ACC112 (cell line): ENCODE measurements around the gene ST13.
"Not testable (repeated sequence)": the region's sequence is repeated elsewhere in the genome, so short reads cannot be mapped to it uniquely, and the experiment has no call there.

ENCODE experiments used
- H2AFZ ChIP-seq: fragments of 200-600 bp; sonication (generic); one replicate; pipeline ENCODE4 v1.6.0; 2017; ENCODE audit warnings: antibody characterized with exemption, low read length; ENCODE audit not compliant: unreplicated experiment
- H3K27ac ChIP-seq: fragments of 200-600 bp; sonication (generic); 2 replicates; pipeline ENCODE4 v1.5.1; 2014; ENCODE audit warnings: low read depth, mild to moderate bottlenecking, antibody characterized with exemption, low read length, moderate library complexity
- H3K27me3 ChIP-seq: fragments of 200-600 bp; sonication (generic); 2 replicates; pipeline ENCODE4 v1.6.1; 2014; ENCODE audit warnings: mild to moderate bottlenecking, antibody characterized with exemption, low read length, moderate library complexity, mixed read lengths; ENCODE audit not compliant: insufficient read depth
- H3K36me3 ChIP-seq: fragments of 200-600 bp; sonication (generic); 2 replicates; pipeline ENCODE4 v1.6.1; 2016; ENCODE audit warnings: mild to moderate bottlenecking, antibody characterized with exemption, low read length, moderate library complexity, mixed read lengths; ENCODE audit not compliant: insufficient read depth
- H3K4me1 ChIP-seq: fragments of 200-600 bp; sonication (generic); one replicate; pipeline ENCODE4 v1.6.1; 2016; ENCODE audit warnings: low read length, mixed read lengths; ENCODE audit not compliant: insufficient read depth, unreplicated experiment, control insufficient read depth
- H3K4me3 ChIP-seq: fragments of 200-600 bp; sonication (generic); 2 replicates; pipeline ENCODE4 v1.5.1; 2014; ENCODE audit warnings: mild to moderate bottlenecking, low read depth, low read length
- H3K79me2 ChIP-seq: fragments of 200-600 bp; sonication (generic); one replicate; pipeline ENCODE4 v1.6.0; 2016; ENCODE audit warnings: low read length; ENCODE audit not compliant: control insufficient read depth, unreplicated experiment, insufficient read depth

Gene ST13

DNA sequence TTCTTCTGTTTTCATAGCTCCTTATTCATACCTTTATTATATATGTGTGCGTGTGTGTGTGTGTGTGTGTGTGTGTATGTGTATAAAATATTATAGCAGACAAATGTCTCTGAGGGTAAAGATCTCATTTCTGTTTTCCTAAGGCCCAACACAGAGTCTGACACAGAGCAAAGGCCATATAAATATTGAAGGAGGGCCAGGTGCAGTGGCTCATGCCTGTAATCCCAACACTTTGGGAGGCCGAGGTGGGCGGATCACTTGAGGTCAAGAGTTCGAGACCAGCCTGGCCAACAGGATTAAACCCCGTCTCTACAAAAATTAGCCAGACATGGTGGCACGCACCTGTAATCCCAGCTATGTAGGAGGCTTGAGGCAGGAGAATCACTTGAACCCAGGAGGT is 11.9 kb upstream of the ST13 start:
- H3K36me3 ChIP-seq, H3K4me3 ChIP-seq, H3K27me3 ChIP-seq, H2AFZ ChIP-seq, H3K4me1 ChIP-seq, H3K79me2 ChIP-seq, H3K27ac ChIP-seq: not testable (repeated sequence)

DNA sequence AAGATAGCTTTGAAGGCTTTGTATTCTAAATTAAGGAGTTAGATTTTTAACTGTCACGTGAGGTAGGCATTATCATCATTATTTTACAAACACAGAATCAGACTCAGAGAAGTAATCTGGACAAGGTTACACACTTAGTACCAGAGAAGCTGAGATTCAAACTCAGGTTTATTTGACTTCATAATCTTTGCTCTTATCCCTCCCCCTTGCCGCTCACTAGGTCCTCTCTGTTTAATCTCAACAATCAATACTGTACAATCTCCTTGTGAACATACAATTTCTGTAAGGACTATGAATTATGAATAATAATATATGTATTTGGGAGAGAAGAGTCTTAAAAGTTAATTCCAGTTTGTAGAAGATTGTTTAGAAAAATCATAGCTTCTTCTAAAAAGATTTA is 10.7 kb upstream of the ST13 start:
- no peak overlapping the region for H2AFZ ChIP-seq
- H3K79me2 ChIP-seq: peaks cover 16% of the 10 kb centered on the region
- H3K36me3 ChIP-seq: 0 out of 2 replicates have a peak, but pooled peaks cover 6% of the 10 kb centered on the region
- H3K27ac ChIP-seq: no peak overlapping the region
- no peaks in the 10 kb centered on the region for H3K27me3 ChIP-seq
- H3K4me1 ChIP-seq: peaks cover 5% of the 10 kb centered on the region
- no peak overlapping the region for H3K4me3 ChIP-seq

DNA sequence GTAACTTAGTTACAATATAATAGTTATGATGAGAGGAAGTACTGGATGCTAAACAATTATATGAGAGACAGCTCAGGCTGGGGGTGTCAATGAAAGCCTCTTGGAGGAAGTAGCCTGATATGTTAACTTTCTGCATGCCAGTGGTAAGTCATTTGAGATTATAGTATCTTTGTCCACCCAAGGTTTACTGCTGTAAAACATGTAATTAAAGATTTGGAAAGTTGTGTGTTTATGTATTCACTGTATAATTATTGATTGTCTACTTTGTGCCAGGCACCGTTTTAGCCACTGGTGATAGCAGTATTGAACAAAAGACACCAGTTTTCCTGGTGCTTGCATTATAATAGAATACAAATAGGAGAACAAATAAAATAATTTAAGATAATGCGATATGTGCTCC is 6.1 kb upstream of the ST13 start:
- H3K36me3 ChIP-seq: no peaks in the 10 kb centered on the region
- no peaks in the 10 kb centered on the region for H3K27me3 ChIP-seq
- no peak overlapping the region for H2AFZ ChIP-seq
- H3K4me1 ChIP-seq: peaks cover 9% of the 10 kb centered on the region
- H3K27ac ChIP-seq: no peak overlapping the region
- H3K4me3 ChIP-seq: no peak overlapping the region
- H3K79me2 ChIP-seq: peaks cover 55% of the 10 kb centered on the region

DNA sequence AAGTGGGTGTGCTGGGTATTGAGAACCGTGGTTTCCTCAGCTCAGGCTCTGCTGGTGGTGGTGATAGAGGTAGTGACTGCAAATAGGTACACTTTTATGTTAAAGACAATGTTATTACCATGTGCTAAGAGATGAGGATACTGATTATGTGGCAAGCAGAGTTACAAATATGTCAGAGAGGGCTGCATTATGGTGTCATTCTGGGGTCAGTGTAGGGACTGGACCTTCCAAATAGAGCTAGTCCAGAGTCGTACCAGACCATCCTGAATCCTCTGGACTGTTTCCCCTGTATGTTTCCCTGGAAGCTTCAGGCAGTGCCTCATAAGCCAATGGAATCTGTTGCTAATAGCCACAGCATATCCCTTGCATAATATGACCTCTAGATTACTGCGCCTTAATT is 5.6 kb upstream of the ST13 start, which contains the start of gene DNAJB7:
TSS of gene DNAJB7 (minus strand) at position 101 of the 400 bp plus-strand sequence. CDS start 119 bp downstream, outside the sequence.
- H3K27me3 ChIP-seq: no peaks in the 10 kb centered on the region
- H3K79me2 ChIP-seq: peaks cover 60% of the 10 kb centered on the region
- peaks cover 9% of the 10 kb centered on the region for H3K4me1 ChIP-seq
- no peaks in the 10 kb centered on the region for H3K36me3 ChIP-seq
- H3K4me3 ChIP-seq: no peak within 1 kb of the TSS
- H3K27ac ChIP-seq: no peak within 1 kb of the TSS
- H2AFZ ChIP-seq: no peak within 1 kb of the TSS

DNA sequence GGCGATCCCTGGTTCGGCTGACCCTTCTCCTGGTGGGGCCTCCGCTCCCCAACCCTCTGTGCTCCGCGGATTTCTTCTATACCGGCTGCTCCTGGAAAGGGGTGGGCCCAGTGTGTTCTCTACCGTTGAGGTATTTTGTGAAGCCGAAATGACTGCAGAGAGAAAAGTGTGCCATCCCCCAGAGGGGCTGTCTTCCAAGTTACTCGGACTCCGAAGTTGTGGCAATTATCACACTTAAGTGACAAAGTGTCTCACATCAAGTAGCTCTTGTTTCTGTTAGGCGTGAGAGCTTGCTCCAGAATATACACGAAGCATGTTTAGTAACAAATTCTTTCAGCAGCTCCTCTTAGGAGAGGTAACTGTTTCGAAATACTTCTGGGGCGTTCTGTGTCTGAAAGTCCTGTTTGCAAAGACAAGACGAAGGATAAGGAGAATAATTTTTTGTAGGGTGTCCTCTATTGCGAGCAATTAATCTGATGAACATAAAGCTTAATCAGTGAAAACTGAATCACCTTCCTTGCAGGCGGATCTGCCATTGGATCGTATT is 943 bp upstream of the ST13 start:
- H3K27me3 ChIP-seq: no peaks in the 10 kb centered on the region
- 0 out of 2 replicates have a peak, but pooled peaks cover 2% of the 10 kb centered on the region for H3K36me3 ChIP-seq
- H3K4me3 ChIP-seq: peak overlapping the region; percentile 90
- peaks cover 20% of the 10 kb centered on the region for H3K4me1 ChIP-seq
- peaks cover 88% of the 10 kb centered on the region for H3K79me2 ChIP-seq
- peak overlapping the region; percentile 97 for H3K27ac ChIP-seq
- H2AFZ ChIP-seq: peak overlapping the region; percentile 65

DNA sequence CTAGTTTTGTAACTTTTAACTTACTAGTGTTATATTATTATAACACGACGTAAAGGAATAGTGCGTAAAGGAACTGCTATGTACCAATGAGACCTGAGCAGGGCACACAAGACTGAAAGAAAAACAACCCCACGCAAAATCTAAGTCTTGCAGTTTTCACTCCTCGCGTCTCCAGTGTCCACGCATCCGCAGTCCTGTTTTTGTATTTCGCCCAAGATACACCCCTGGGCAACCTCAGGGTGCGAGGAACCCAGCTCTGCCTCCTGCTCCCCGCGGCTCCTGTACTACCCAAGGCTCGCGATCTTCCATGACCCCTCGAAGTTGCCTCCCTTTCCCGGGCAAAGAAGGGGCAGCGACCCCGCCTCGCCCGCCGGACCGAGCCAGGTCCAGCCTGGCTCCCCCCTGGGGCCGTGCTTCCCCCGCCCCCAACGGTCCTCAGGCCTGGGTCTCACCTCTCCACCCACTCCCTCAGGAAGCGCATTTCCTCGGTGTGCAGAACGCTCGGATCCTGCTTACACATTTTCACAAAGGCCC is 393 bp downstream of the ST13 start:
- no peaks in the 10 kb centered on the region for H3K27me3 ChIP-seq
- 0 out of 2 replicates have a peak, but pooled peaks cover 3% of the 10 kb centered on the region for H3K36me3 ChIP-seq
- peaks cover 89% of the 10 kb centered on the region for H3K79me2 ChIP-seq
- H3K4me3 ChIP-seq: peak overlapping the region; percentile 90
- peaks cover 21% of the 10 kb centered on the region for H3K4me1 ChIP-seq
- peak overlapping the region; percentile 97 for H3K27ac ChIP-seq
- H2AFZ ChIP-seq: no peak overlapping the region

DNA sequence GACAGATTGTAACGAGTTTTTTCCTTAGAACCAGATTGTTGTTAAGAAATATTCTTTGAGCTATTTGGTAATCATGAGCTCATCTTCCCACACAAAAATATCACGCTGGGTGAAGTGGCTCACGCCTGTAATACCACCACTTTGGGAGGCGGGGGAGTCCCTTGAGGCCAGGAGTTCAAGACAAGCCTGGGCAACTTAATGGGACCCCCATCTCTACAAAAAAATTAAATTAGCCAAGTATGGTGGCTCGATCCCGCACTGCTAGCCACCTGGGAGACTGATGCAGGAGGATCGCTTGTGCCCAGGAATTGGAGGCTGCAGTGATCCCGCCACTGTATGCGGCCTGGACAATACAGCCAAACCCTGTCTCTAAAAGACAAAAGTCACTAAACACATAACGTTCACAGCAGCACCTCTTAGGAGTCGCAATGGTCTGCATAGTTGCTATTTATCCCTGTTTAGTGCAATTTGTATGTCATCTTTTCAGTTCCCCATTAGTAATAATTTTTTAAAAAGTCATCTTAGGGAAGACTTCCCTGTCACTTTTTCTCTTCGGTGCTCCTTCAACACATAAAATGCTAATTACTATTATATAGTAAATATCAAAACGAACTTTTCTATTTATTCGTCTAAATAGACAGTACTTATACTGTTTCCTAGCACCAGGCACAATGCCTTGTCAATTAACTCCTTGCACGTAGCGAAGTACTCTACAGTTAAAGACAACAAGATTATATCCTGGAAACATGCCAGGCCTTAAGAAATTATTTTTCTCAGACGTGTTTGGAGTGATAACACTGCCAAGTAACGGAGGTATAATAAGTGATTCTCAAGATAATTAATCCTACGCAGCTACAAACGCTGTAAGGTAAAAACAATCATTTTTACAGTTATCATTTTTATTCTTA is 1.1 kb downstream of the ST13 start:
- peak overlapping the region; percentile 90 for H3K4me3 ChIP-seq
- H2AFZ ChIP-seq: no peak overlapping the region
- peaks cover 92% of the 10 kb centered on the region for H3K79me2 ChIP-seq
- H3K4me1 ChIP-seq: peaks cover 21% of the 10 kb centered on the region
- H3K36me3 ChIP-seq: 0 out of 2 replicates have a peak, but pooled peaks cover 3% of the 10 kb centered on the region
- H3K27ac ChIP-seq: peak overlapping the region; percentile 97
- no peaks in the 10 kb centered on the region for H3K27me3 ChIP-seq

DNA sequence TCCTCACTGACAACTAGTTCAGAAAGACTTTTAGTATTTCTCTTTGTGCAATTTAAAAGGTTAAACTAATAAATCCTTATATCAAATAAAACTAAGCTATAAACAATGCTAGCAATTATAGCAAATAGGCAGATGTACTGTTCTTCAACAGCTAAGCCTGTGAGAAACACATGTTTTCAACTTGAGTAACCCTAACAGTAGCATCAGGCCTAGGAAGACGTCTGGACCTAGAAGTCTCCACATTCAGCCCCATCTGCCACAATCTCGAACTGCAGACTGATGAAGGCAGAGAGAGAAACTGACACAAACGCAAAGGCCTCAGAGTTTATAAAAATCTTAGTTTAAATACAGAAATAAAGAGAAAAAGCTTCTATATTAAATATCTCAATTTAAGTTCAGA is 2.5 kb downstream of the ST13 start:
- Histone ChIP-seq H3K79me2 (peaks cover 88% of the 10 kb centered on the region), H3K27ac (0 out of 2 replicates have a peak overlapping the region, but pooled peaks have one; percentile 0), H3K36me3 (peaks cover 7% of the 10 kb centered on the region; the same call in 1 of the 2 replicates), H3K27me3 (no peaks in the 10 kb centered on the region), H2AFZ (no peak overlapping the region), H3K4me3 (peak overlapping the region; percentile 90), H3K4me1 (peaks cover 21% of the 10 kb centered on the region)

DNA sequence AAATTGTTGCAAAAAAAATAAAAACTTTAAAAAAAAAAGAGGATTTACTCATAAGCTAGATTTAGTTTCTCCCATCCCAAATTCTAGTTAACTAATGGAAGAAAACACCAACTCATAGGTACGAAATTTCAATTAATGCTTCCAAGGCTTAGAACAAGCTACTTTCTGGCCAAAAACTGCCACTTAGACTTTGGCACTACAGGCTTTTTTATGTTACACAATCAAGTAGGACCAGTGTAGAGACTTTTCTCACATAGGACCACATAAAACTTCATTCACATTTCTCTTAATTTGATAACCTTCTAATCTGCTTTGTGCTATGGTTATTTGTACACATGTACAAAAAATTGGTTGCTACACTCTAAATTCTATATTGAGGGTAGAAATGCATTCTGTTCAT is 3.1 kb downstream of the ST13 start:
- H2AFZ ChIP-seq: no peak overlapping the region
- no peaks in the 10 kb centered on the region for H3K27me3 ChIP-seq
- peaks cover 84% of the 10 kb centered on the region for H3K79me2 ChIP-seq
- peaks cover 21% of the 10 kb centered on the region for H3K4me1 ChIP-seq
- H3K4me3 ChIP-seq: peak overlapping the region; percentile 90
- no peak overlapping the region for H3K27ac ChIP-seq
- peaks cover 7% of the 10 kb centered on the region for H3K36me3 ChIP-seq

DNA sequence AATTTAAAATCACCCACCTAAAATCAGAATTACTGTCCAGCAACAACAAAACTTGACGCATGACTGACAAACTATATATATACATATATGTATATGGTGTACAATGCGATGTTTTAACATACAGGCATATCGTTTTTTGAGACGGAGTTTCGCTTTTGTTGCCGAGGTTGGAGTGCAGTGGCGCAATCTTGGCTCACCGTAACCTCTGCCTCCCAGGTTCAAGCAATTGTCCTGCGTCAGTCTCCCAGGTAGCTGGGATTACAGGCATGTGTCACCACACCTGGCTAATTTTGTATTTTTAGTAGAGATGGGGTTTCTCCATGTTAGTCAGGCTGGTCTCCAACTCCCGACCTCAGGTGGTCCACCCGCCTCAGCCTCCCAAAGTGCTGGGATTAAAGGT is 10.6 kb downstream of the ST13 start:
- peaks cover 37% of the 10 kb centered on the region for H3K79me2 ChIP-seq

More for the DNA sequence above, 10.6 kb downstream of the ST13 start:
- not testable (repeated sequence) for H3K27me3 ChIP-seq, H3K4me1 ChIP-seq, H3K27ac ChIP-seq, H2AFZ ChIP-seq, H3K4me3 ChIP-seq
- H3K36me3 ChIP-seq: peaks cover 17% of the 10 kb centered on the region
